Hematopoietic multipotent progenitor cell treated with erythropoietin and hydrocortisone succinate and interleukin-3 and kit ligand, for 8 days (in vitro differentiated cells): ENCODE data around the gene SSR4.

ENCODE experiments used
- DNase-seq: peaks from one replicate; pipeline ENCODE4 v3.0.0-alpha.2; 2015

Gene SSR4

GRCh38 chrX:153831429-153832150 lies 37.1 kb downstream of the SSR4 start:
- DNase-seq, result no peak

- no peak for DNase-seq
Observed at GRCh38 chrX:153832728-153833127, 38.3 kb downstream of the SSR4 start.

- DNase-seq, result no peak
Observed at GRCh38 chrX:153836921-153837320, 42.5 kb downstream of the SSR4 start.

DNA sequence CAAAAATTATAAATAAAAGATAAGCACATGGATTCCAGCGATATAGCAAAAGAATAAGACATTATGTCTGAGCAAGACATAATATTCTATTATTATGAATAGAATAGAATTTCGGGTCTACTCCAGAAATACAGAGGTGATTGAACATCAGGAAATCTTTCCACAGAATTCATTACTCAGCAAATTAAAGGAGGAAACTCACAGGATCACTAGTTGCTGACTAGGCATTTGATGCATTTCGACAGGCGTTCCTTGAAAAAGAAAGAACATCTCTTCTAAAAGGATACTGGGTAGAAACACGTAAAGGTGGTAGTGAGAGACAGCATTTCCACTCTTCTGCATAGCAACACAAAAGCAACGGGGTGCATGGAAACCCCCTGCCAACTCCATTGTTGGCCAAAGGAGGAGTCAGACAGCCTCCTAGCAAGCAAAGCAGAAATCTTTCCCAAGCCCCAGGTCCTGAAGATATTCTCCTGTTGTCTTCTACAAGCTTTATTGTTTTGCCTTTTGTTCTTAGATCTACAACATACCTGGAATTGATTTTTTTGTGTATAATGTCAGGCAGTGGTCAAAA lies 50.1 kb downstream of the SSR4 start:
- DNase-seq, result no peak

GRCh38 chrX:153845195-153845594 lies 50.7 kb downstream of the SSR4 start:
- DNase-seq, result no peak

DNA sequence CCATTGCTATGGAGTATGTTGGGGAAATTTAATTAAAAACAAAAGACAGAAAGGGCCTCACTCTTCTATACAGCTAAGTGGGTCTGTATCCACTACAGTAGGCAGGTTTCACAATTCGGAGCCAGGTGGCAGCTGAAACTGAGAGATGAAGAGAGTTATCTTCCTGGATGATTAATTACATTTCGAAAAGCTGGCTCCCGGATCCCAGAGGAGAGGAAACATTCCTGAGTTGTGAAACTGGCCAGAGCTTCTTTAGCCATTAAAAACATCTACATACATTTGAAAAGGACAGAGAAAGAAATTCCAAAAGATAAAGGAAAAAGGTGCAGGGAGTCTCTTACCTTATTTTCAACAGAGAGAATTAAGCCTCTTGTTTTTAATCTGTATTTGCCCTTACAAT lies 51.4 kb downstream of the SSR4 start:
- no peak for DNase-seq
